Measurements from ENCODE around the gene MYH14. TPM values are rescaled to one million over a fixed set of nuclear protein-coding genes. Genes with fewer than 3 reads are reported as not detected.
A peak's percentile ranks its signal among the peaks of the same experiment; 100 is the strongest.

Gene MYH14
- total and polyA plus RNA-seq, 2 of the 8 experiments (the other 6 are each of a cell fraction or from before 2014, with no cell fraction given): 17.3 to 28.6 TPM

DNA sequence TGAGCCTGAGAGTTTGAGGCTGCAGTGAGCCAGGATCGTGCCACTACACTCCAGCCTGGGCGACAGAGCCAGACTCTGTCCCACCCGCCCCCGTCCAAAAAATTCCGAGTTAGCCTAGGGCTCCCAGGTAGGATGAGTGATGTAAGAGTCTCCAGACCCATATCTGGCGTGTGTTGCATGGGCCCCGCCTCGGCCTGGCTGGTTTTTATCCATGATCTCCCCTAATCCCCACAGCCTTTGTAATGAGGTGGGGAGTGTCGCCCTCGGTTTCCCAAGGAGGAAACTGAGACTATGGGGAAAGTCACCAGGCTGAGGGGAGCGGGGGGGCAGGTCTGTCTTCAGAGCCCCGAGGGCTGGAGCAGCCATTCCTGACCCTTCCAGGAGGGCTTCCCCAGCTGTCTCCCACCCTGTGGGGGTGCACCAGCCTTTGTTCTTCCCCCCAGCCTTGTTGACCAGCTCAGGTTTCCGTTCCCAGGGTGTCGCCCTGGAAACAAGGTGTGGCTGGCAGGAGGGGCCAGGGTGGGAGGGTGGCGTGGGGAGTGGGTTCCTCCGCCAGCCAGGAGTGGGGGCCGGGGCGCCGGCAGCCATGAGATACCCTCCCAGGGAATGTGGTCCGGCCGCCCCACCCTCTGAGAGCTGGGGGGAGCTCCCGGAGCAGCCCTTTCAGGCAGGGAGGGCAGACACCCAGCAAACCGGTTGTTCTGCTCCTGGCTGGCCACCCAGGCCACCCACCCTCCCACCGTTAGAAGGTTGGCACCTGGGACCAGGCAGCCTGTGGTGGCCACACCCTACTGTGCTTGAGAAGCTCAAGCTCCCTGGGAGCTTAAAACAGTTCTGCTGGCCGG, 11.5 kb downstream of the MYH14 start:
- Histone ChIP-seq H3K23me2 (ENCODE audit: low read depth, low read length) (no peaks in the 10 kb centered on the region), H2BK20ac (ENCODE audit: low read length) (no peak overlapping the region), H3K4me2 (ENCODE audit: insufficient read depth in 1 of 2, low read depth in 2 of 2, low read length in 2 of 2) (peak overlapping the region in 1 of 2 experiments; percentile 37; a peak in 3 of 4 replicates), H4K5ac (ENCODE audit: insufficient read length, low read depth, low read length) (no peak overlapping the region), H3K23ac (ENCODE audit: insufficient read length) (no peak overlapping the region), H3K56ac (replicated peaks; ENCODE audit: insufficient read length, low read depth, low read length) (no peak overlapping the region), H3K27me3 (replicated peaks in 1 of 4; ENCODE audit: control insufficient read depth in 3 of 4, extremely low read depth in 1 of 4, insufficient read depth in 3 of 4, low read length in 3 of 4) (no peaks in the 10 kb centered on the region), H3K27ac (ENCODE audit: low read depth, low read length) (no peak overlapping the region; the same call in 1 of the 2 replicates), H2BK12ac (ENCODE audit: low read depth, low read length) (peak overlapping the region; percentile 80; the same call in 1 of the 2 replicates), H2BK5ac (ENCODE audit: low read depth, low read length) (0 out of 2 replicates have a peak overlapping the region, but pooled peaks have one; percentile 16), H2AK5ac (ENCODE audit: low read depth, low read length) (no peak overlapping the region), H4K20me1 (replicated peaks in 1 of 2; ENCODE audit: control insufficient read depth in 1 of 2, insufficient read depth in 2 of 2, low read length in 2 of 2) (peaks cover 0 to 2% of the 10 kb centered on the region in 2 experiments), H3K79me1 (ENCODE audit: low read depth, low read length) (no peaks in the 10 kb centered on the region), H4K91ac (replicated peaks; ENCODE audit: insufficient read length, low read length) (no peak overlapping the region), H3K79me2 (ENCODE audit: control insufficient read depth in 1 of 2, insufficient read depth in 2 of 2, low read length in 2 of 2) (no peaks in the 10 kb centered on the region), H3K4me3 (ENCODE audit: extremely low read depth in 1 of 4, insufficient read depth in 2 of 4, low read depth in 3 of 4, low read length in 4 of 4) (no peak overlapping the region), H2AFZ (ENCODE audit: low read length) (no peak overlapping the region), H3K4me1 (replicated peaks in 1 of 4; ENCODE audit: control insufficient read depth in 3 of 4, insufficient read depth in 4 of 4, low read length in 3 of 4) (peaks cover 0 to 12% (median 8%) of the 10 kb centered on the region in 4 experiments; a peak in 5 of 7 replicates), H3K9me3 (ENCODE audit: insufficient read depth in 2 of 2, low read depth in 1 of 2, low read length in 1 of 2) (peaks cover 0 to 2% of the 10 kb centered on the region in 2 experiments; a peak in 1 of 4 replicates), H2BK15ac (ENCODE audit: low read length) (no peak overlapping the region), H2BK120ac (replicated peaks; ENCODE audit: low read depth, low read length) (no peak overlapping the region), H4K8ac (ENCODE audit: extremely low read depth, insufficient read depth, low read length) (peak overlapping the region; percentile 72), H3K18ac (ENCODE audit: extremely low read depth, low read length) (peak overlapping the region; percentile 32), H3K36me3 (ENCODE audit: control insufficient read depth in 2 of 4, insufficient read depth in 4 of 4, low read length in 3 of 4) (peaks cover 0 to 22% (median 8%) of the 10 kb centered on the region in 4 experiments; a peak in 2 of 8 replicates), H3K14ac (ENCODE audit: insufficient read length) (no peak overlapping the region), H3K4ac (replicated peaks; ENCODE audit: insufficient read length, low read depth, low read length) (no peak overlapping the region), H3K9ac (replicated peaks in 1 of 4; ENCODE audit: extremely low read depth in 1 of 4, low read depth in 3 of 4, low read length in 3 of 4) (no peak overlapping the region; a peak in 1 of 7 replicates)
- 73% methylated on average over 13 of the region's 25 CpGs; no CpG with 5 or more reads in 1 of the 2 experiments for WGBS, 2 experiments (ENCODE audit: extremely low coverage in 1 of 2, insufficient coverage in 1 of 2, insufficient read length in 1 of 2, insufficient replicate concordance in 2 of 2, low coverage in 1 of 2, low lambda C conversion rate in 2 of 2, missing lambda C conversion rate in 1 of 2)
- POLR2A ChIA-PET (ENCODE audit: partially characterized antibody): interaction anchor here (0.7 to 0.9 kb wide), 2 partner anchors 14 to 590 kb away, joined by 3 read pairs; no protein-coding TSS in a partner anchor
- no peak for FAIRE-seq
- TF ChIP-seq YY1 (IDR thresholded peaks at IDR 0.05; ENCODE audit: low read depth, low read length) (peak; percentile 40; the same call in 1 of the 2 replicates), SIRT6 (IDR thresholded peaks at IDR 0.05; ENCODE audit: low read length) (no peak), E2F6 (IDR thresholded peaks at IDR 0.05) (no peak), EP300 (IDR thresholded peaks at IDR 0.05; ENCODE audit: borderline replicate concordance in 1 of 2, low read depth in 2 of 2, low read length in 2 of 2) (peak in 1 of 2 experiments; percentile 15; a peak in 1 of 3 replicates)
- CTCF ChIA-PET (ENCODE audit: partially characterized antibody): interaction anchor here (1.0 to 4.4 kb wide), 2 partner anchors 15 to 52 kb away, joined by 3 to 20 read pairs; no protein-coding TSS in a partner anchor
- peak in 1 of 2 experiments; percentile 53 for DNase-seq (ENCODE audit: low read depth in 1 of 2, low spot score in 2 of 2)
